Naive thymus-derived CD4-positive, alpha-beta T cell (primary cell): Measurements from ENCODE around the gene FRS2. TPM values are rescaled to one million over a fixed set of nuclear protein-coding genes. Genes with fewer than 3 reads are reported as not detected.
A peak's percentile ranks its signal among the peaks of the same experiment; 100 is the strongest.

Source experiments
- ATAC-seq: fragments of 150-1000 bp; cut with Tn5 transposase; 2 replicates; pipeline ENCODE4 v1.10.0; 2021; ENCODE audit warnings: mild to moderate bottlenecking, moderate library complexity
- CTCF ChIA-PET: fragments of 350-600 bp; sonication (Branson Sonifier 250); formaldehyde crosslinking; loops from one replicate; lab custom pipeline; 2021; ENCODE audit warnings: antibody characterized with exemption; lab: Charles Lee
- POLR2A ChIA-PET: fragments of 350-600 bp; sonication (Branson Sonifier 250); formaldehyde crosslinking; loops from one replicate; lab custom pipeline; 2021; ENCODE audit warnings: antibody characterized with exemption, inconsistent platforms; lab: Charles Lee
- DNase-seq, 9 donors: peaks; one replicate each; pipeline versions ENCODE4 v3.0.0 to v3.0.0-alpha.2; 2020 to 2022; ENCODE audit warnings: mixed read lengths in 1 of 9
- H3K27ac ChIP-seq: one replicate; pipeline ENCODE4 v1.7.0; 2013; ENCODE audit warnings: mild to moderate bottlenecking, low read depth, low read length, moderate library complexity
- H3K27me3 ChIP-seq, 2 donors: one replicate each; pipeline ENCODE4 v1.7.0; 2013; ENCODE audit warnings: low read length in 2 of 2, mild to moderate bottlenecking in 2 of 2, moderate library complexity in 2 of 2; ENCODE audit not compliant: control insufficient read depth in 2 of 2, insufficient read depth in 2 of 2
- H3K36me3 ChIP-seq, 3 experiments: 1 replicate in 2 of 3; 2 replicates in 1 of 3; pipeline ENCODE4 v1.7.0; 2013; ENCODE audit warnings: low read length in 3 of 3, mild to moderate bottlenecking in 3 of 3, moderate library complexity in 1 of 3; ENCODE audit not compliant: insufficient read depth in 3 of 3, control insufficient read depth in 2 of 3
- H3K4me1 ChIP-seq, 2 donors: one replicate each; pipeline ENCODE4 v1.7.0; 2013; ENCODE audit warnings: low read length in 2 of 2, mild to moderate bottlenecking in 2 of 2, moderate library complexity in 1 of 2; ENCODE audit not compliant: control insufficient read depth in 2 of 2, insufficient read depth in 2 of 2
- H3K4me3 ChIP-seq: 2 replicates; pipeline ENCODE4 v1.7.0; 2013; ENCODE audit warnings: mild to moderate bottlenecking, low read length
- H3K9me3 ChIP-seq, 3 experiments: 1 replicate in 2 of 3; 2 replicates in 1 of 3; pipeline ENCODE4 v1.7.0; 2013; ENCODE audit warnings: low read length in 3 of 3; ENCODE audit not compliant: control insufficient read depth in 2 of 3
- H3K27ac Mint-ChIP-seq, 9 donors: one replicate each; pipeline ENCODE4 v1.8.0; 2020 to 2022; ENCODE audit warnings: mixed read lengths in 9 of 9, mild to moderate bottlenecking in 8 of 9, moderate library complexity in 5 of 9, inconsistent platforms in 2 of 9
- H3K27me3 Mint-ChIP-seq, 5 donors: one replicate each; pipeline ENCODE4 v1.8.0; 2021 to 2022; ENCODE audit warnings: mixed read lengths in 5 of 5, mild to moderate bottlenecking in 1 of 5
- H3K36me3 Mint-ChIP-seq, 5 donors: one replicate each; pipeline ENCODE4 v1.8.0; 2020 to 2022; ENCODE audit warnings: mixed read lengths in 5 of 5, mild to moderate bottlenecking in 3 of 5, inconsistent platforms in 1 of 5
- H3K4me1 Mint-ChIP-seq, 7 donors: one replicate each; pipeline ENCODE4 v1.8.0; 2020 to 2022; ENCODE audit warnings: mixed read lengths in 7 of 7, mild to moderate bottlenecking in 3 of 7, inconsistent platforms in 1 of 7
- H3K4me3 Mint-ChIP-seq, 10 donors: one replicate each; pipeline ENCODE4 v1.8.0; 2020 to 2022; ENCODE audit warnings: mild to moderate bottlenecking in 10 of 10, mixed read lengths in 10 of 10, moderate library complexity in 6 of 10, inconsistent platforms in 2 of 10
- H3K9me3 Mint-ChIP-seq, 11 donors: one replicate each; pipeline ENCODE4 v1.8.0; 2020 to 2022; ENCODE audit warnings: mixed read lengths in 11 of 11, mild to moderate bottlenecking in 4 of 11, inconsistent platforms in 1 of 11, moderate library complexity in 1 of 11
- intact Hi-C, 2 donors: fragments of 100-400 bp; cut with micrococcal nuclease; formaldehyde crosslinking; loops; one replicate each; pipeline ENCODE4 v1.15.1; 2023
- polyA plus RNA-seq, 2 donors: library from polyadenylated mRNA; unstranded; fragments of 300-500 nt; fragmentation: Illumina TruSeq; gene quantifications; one replicate each; pipeline ENCODE4 v1.2.3, GENCODE V29; 2021
- total RNA-seq, 6 experiments: library from RNA in 5 of 6; stranded (reverse) in 5 of 6; gene quantifications; 1 replicate in 5 of 6; 2 replicates in 1 of 6; pipeline ENCODE4 v1.2.3 and lab custom pipeline; 2021 to 2026

The FRS2 gene
- total and polyA plus RNA-seq, 7 experiments from 2014 or later = 11.0 to 30.1 (median 21.8) TPM

DNA sequence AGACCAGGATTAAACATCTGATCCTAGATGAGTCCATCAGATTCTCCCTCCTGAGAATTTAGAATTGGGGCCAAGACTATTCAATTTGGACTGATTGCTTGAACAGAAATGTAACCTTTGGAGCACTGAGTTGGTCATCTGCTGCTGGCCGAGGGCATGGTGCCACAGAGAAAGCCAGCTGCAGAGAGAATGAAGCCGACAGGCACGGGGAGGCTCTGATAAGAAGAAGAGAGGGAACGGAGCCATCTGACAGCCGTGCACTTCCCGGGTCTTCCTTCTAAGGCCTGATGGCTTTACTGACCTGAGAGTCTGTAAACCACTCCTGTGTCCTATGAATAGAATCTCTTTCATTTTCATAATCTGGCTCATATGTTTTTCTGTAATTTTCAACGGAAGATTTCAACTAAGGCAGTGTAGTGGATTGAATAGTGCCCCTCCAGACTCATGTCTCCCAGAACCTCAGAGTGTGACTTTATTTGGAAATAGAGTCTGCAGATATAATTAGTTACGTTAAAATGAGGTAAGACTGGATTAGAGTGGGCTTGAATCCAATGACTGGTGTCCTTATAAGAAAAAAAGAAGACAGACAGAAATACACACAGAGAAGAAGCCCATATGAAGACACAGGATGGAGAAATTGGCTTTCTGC is 39.1 kb upstream of the FRS2 start:
- Mint-ChIP-seq H3K27ac (no peak overlapping the region), H3K4me1 (no peaks in the 10 kb centered on the region), H3K36me3 (peaks cover 0 to 6% (median 0%) of the 10 kb centered on the region in 5 donors), H3K27me3 (no peaks in the 10 kb centered on the region), H3K9me3 (no peaks in the 10 kb centered on the region), H3K4me3 (no peak overlapping the region)
- no peak overlapping the region for H3K4me3 ChIP-seq
- ChIA-PET CTCF (no interaction called here), POLR2A (no interaction called here)
- intact Hi-C loops = no loop called here
- H3K36me3 ChIP-seq = no peaks in the 10 kb centered on the region
- no peaks in the 10 kb centered on the region for H3K9me3 ChIP-seq
- DNase-seq (no peak), ATAC-seq (no peak)
- no peaks in the 10 kb centered on the region for H3K4me1 ChIP-seq
- no peak overlapping the region for H3K27ac ChIP-seq
- H3K27me3 ChIP-seq = no peaks in the 10 kb centered on the region

- Histone ChIP-seq H3K4me3 (no peak overlapping the region), H3K27me3 (no peaks in the 10 kb centered on the region), H3K36me3 (no peaks in the 10 kb centered on the region), H3K9me3 (no peaks in the 10 kb centered on the region), H3K4me1 (no peaks in the 10 kb centered on the region), H3K27ac (no peak overlapping the region)
- no peak for DNase-seq
- no peaks in the 10 kb centered on the region for H3K27me3 Mint-ChIP-seq
- intact Hi-C loops = no loop called here
- no peaks in the 10 kb centered on the region for H3K9me3 Mint-ChIP-seq
- ChIA-PET CTCF (interaction anchor here (0.6 kb wide), 1 partner anchor 54 kb away, joined by 3 read pairs; no protein-coding TSS in a partner anchor), POLR2A (no interaction called here)
- ATAC-seq = no peak
- no peak overlapping the region for H3K27ac Mint-ChIP-seq
- no peaks in the 10 kb centered on the region for H3K4me1 Mint-ChIP-seq
- H3K36me3 Mint-ChIP-seq = peaks cover 0 to 6% (median 0%) of the 10 kb centered on the region in 5 donors
- no peak overlapping the region for H3K4me3 Mint-ChIP-seq
Observed at GRCh38 chr12:69431591-69432222, 38.5 kb upstream of the FRS2 start.

DNA sequence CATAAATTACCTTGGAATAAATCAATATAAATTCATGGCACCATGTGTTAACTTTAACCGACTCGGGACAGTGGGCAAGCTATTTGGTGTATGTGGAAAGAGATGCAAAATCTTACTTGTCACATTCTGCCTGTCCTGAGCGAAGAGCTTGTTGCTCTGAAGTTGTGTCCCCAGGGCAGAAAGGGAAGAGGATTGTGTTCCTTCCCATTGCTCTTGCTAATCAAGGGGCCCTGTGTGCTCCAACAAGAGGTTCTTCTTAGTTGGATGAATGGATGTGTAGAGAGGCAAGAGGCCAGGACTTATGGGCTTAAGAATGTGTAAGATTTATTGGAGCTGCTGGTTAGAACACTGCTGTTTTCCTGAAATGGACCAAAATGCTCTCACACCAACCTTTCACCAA is 36.5 kb upstream of the FRS2 start:
- H3K27ac Mint-ChIP-seq = no peak overlapping the region
- CTCF ChIA-PET = no interaction called here
- ATAC-seq = no peak
- peaks cover 0 to 6% (median 0%) of the 10 kb centered on the region in 5 donors for H3K36me3 Mint-ChIP-seq
- no peak overlapping the region for H3K4me3 Mint-ChIP-seq
- H3K9me3 Mint-ChIP-seq = no peaks in the 10 kb centered on the region
- Histone ChIP-seq H3K27me3 (no peaks in the 10 kb centered on the region), H3K36me3 (no peaks in the 10 kb centered on the region), H3K27ac (no peak overlapping the region), H3K9me3 (no peaks in the 10 kb centered on the region), H3K4me3 (no peak overlapping the region), H3K4me1 (no peaks in the 10 kb centered on the region)
- POLR2A ChIA-PET = no interaction called here
- H3K4me1 Mint-ChIP-seq = no peaks in the 10 kb centered on the region
- no peaks in the 10 kb centered on the region for H3K27me3 Mint-ChIP-seq
- intact Hi-C loops = no loop called here
- no peak for DNase-seq

DNA sequence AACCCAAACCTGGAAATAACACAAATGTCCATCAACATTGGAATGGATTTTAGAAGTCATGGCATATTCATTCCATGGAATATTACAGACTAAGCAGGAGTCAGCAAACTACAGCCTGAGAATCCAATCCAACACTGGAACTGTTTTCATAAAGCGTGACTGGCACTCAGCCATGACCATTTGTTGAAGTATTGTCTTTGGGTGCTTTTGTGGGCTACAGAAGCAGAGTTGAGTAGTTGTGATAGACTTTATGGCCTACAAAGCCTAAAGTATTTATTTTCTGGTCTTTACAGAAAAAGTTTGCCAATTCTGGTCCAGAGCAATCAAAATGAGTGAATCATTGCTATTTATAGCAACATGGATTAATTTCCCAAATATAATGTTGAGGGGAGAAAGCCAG is 34.5 kb upstream of the FRS2 start:
- CTCF ChIA-PET = no interaction called here
- no peaks in the 10 kb centered on the region for H3K27me3 ChIP-seq
- H3K27me3 Mint-ChIP-seq = peaks cover 0 to 2% (median 0%) of the 10 kb centered on the region in 5 donors
- DNase-seq (no peak), ATAC-seq (no peak)
- no peaks in the 10 kb centered on the region for H3K4me1 Mint-ChIP-seq
- no peaks in the 10 kb centered on the region for H3K9me3 Mint-ChIP-seq
- H3K4me3 ChIP-seq = no peak overlapping the region
- H3K27ac Mint-ChIP-seq = peak overlapping the region in 1 of 9 donors; percentile 58
- H3K4me1 ChIP-seq = no peaks in the 10 kb centered on the region
- H3K27ac ChIP-seq = no peak overlapping the region
- no peaks in the 10 kb centered on the region for H3K36me3 ChIP-seq
- H3K36me3 Mint-ChIP-seq = no peaks in the 10 kb centered on the region
- H3K9me3 ChIP-seq = no peaks in the 10 kb centered on the region
- H3K4me3 Mint-ChIP-seq = no peak overlapping the region
- POLR2A ChIA-PET = interaction anchor here (0.7 kb wide), 1 partner anchor 1400 kb away, joined by 3 read pairs; no protein-coding TSS in a partner anchor
- intact Hi-C loops = no loop called here

DNA sequence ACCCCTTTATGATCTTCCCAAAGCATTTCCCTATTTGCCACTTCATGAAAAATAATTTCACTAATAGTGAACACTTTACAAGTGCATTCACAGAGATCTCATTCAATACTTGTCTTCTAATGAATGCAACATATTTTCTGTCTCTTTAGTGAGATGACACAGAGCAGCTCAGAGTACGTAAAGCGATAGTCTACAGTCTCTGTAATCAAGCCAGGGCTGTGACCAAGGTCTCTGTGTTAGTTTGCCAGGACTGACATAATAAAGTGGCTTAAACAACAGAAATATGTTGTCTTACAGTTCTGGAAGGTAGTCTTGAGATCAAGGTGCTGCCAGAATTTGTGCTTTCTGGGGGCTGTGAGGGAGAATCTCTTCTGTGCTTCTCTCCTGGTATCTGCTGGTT is 33.1 kb upstream of the FRS2 start:
- Histone ChIP-seq H3K9me3 (no peaks in the 10 kb centered on the region), H3K36me3 (no peaks in the 10 kb centered on the region), H3K4me1 (no peaks in the 10 kb centered on the region), H3K27ac (no peak overlapping the region), H3K4me3 (no peak overlapping the region), H3K27me3 (no peaks in the 10 kb centered on the region)
- Mint-ChIP-seq H3K9me3 (no peaks in the 10 kb centered on the region), H3K27me3 (peaks cover 0 to 2% (median 0%) of the 10 kb centered on the region in 5 donors), H3K4me3 (no peak overlapping the region), H3K36me3 (no peaks in the 10 kb centered on the region), H3K4me1 (no peaks in the 10 kb centered on the region), H3K27ac (no peak overlapping the region)
- intact Hi-C loops = no loop called here
- CTCF ChIA-PET = no interaction called here
- POLR2A ChIA-PET = no interaction called here
- no peak for DNase-seq
- no peak for ATAC-seq

- H3K36me3 Mint-ChIP-seq = peaks cover 0 to 4% (median 0%) of the 10 kb centered on the region in 5 donors
Observed at GRCh38 chr12:69438539-69438938, 31.6 kb upstream of the FRS2 start.

More at GRCh38 chr12:69438539-69438938, 31.6 kb upstream of the FRS2 start:
- H3K27ac ChIP-seq = no peak overlapping the region
- DNase-seq (no peak), ATAC-seq (no peak)
- no peaks in the 10 kb centered on the region for H3K36me3 ChIP-seq
- no peak overlapping the region for H3K4me3 ChIP-seq
- no peaks in the 10 kb centered on the region for H3K9me3 ChIP-seq
- H3K4me1 ChIP-seq = no peaks in the 10 kb centered on the region
- Mint-ChIP-seq H3K27me3 (peaks cover 0 to 2% (median 0%) of the 10 kb centered on the region in 5 donors), H3K4me3 (no peak overlapping the region), H3K4me1 (no peaks in the 10 kb centered on the region), H3K9me3 (peaks cover 0 to 3% (median 0%) of the 10 kb centered on the region in 11 donors), H3K27ac (no peak overlapping the region)
- H3K27me3 ChIP-seq = no peaks in the 10 kb centered on the region
- intact Hi-C loops = no loop called here
- ChIA-PET POLR2A (no interaction called here), CTCF (interaction anchor here (0.7 kb wide), 1 partner anchor 781 kb away, joined by 3 read pairs; no protein-coding TSS in a partner anchor)
